H9 (cell line): ENCODE measurements around the gene CACNB2. TPM values are rescaled to one million over a fixed set of nuclear protein-coding genes. Genes with fewer than 3 reads are reported as not detected.

ENCODE experiments used
- DNase-seq: peaks from one replicate; pipeline ENCODE4 v3.0.0-alpha.2; 2017
- H2AFZ ChIP-seq: one replicate; pipeline ENCODE4 v1.6.1; 2013; ENCODE audit warnings: mild to moderate bottlenecking, low read length, control low read depth, moderate library complexity
- H2AK5ac ChIP-seq: 2 replicates; pipeline ENCODE4 v1.6.1; 2013; ENCODE audit warnings: low read length, control low read depth, mixed read lengths; ENCODE audit not compliant: insufficient read length
- H2BK120ac ChIP-seq: one replicate; pipeline ENCODE4 v1.6.1; 2013; ENCODE audit warnings: low read depth, mild to moderate bottlenecking, low read length, control low read depth, inconsistent platforms; ENCODE audit not compliant: poor library complexity, severe bottlenecking
- H2BK12ac ChIP-seq: 2 replicates; pipeline ENCODE4 v1.6.1; 2013; ENCODE audit warnings: low read length, control low read depth, mixed read lengths, low read depth; ENCODE audit not compliant: insufficient read length
- H2BK15ac ChIP-seq: 2 replicates; pipeline ENCODE4 v1.6.1; 2013; ENCODE audit warnings: low read depth, low read length, control low read depth
- H2BK20ac ChIP-seq: one replicate; pipeline ENCODE4 v1.6.1; 2013; ENCODE audit warnings: low read depth, mild to moderate bottlenecking, low read length, control low read depth, inconsistent platforms; ENCODE audit not compliant: poor library complexity, severe bottlenecking
- H2BK5ac ChIP-seq: 2 replicates; pipeline ENCODE4 v1.6.1; 2013; ENCODE audit warnings: low read length, control low read depth, mixed read lengths; ENCODE audit not compliant: insufficient read length
- H3K14ac ChIP-seq: 2 replicates; pipeline ENCODE4 v1.6.1; 2013; ENCODE audit warnings: low read length, control low read depth; ENCODE audit not compliant: insufficient read depth
- H3K18ac ChIP-seq: 2 replicates; pipeline ENCODE4 v1.6.1; 2013; ENCODE audit warnings: low read depth, mild to moderate bottlenecking, mixed read lengths, low read length, control low read depth; ENCODE audit not compliant: insufficient read length
- H3K23ac ChIP-seq: 2 replicates; pipeline ENCODE4 v1.6.1; 2013; ENCODE audit warnings: low read length, control low read depth, mixed read lengths, low read depth; ENCODE audit not compliant: insufficient read length
- H3K23me2 ChIP-seq: 2 replicates; pipeline ENCODE4 v1.6.1; 2013; ENCODE audit warnings: low read depth, mild to moderate bottlenecking, mixed read lengths, low read length, control low read depth; ENCODE audit not compliant: insufficient read length, poor library complexity, severe bottlenecking
- H3K27ac ChIP-seq: 2 replicates; pipeline ENCODE4 v1.5.1; 2013; ENCODE audit warnings: low read length, control low read depth, mixed read lengths, low read depth; ENCODE audit not compliant: insufficient read length
- H3K27me3 ChIP-seq: 2 replicates; pipeline ENCODE4 v1.6.1; 2013; ENCODE audit warnings: low read length, control low read depth, inconsistent platforms; ENCODE audit not compliant: insufficient read depth
- H3K4ac ChIP-seq: 2 replicates; pipeline ENCODE4 v1.6.1; 2013; ENCODE audit warnings: low read depth, mild to moderate bottlenecking, control low read depth, inconsistent platforms, low read length, moderate library complexity
- H3K4me1 ChIP-seq: 2 replicates; pipeline ENCODE4 v1.6.1; 2013; ENCODE audit warnings: low read length, control low read depth, inconsistent platforms; ENCODE audit not compliant: insufficient read depth
- H3K4me2 ChIP-seq: 2 replicates; pipeline ENCODE4 v1.6.1; 2013; ENCODE audit warnings: low read length, control low read depth, mixed read lengths; ENCODE audit not compliant: insufficient read length, insufficient read depth
- H3K56ac ChIP-seq: 2 replicates; pipeline ENCODE4 v1.6.1; 2013; ENCODE audit warnings: low read depth, mild to moderate bottlenecking, mixed read lengths, low read length, control low read depth; ENCODE audit not compliant: insufficient read length
- H3K79me1 ChIP-seq: 2 replicates; pipeline ENCODE4 v1.6.1; 2013; ENCODE audit warnings: low read depth, mild to moderate bottlenecking, moderate library complexity, low read length, control low read depth, inconsistent platforms; ENCODE audit not compliant: insufficient read depth, poor library complexity, severe bottlenecking
- H3K79me2 ChIP-seq: 2 replicates; pipeline ENCODE4 v1.6.1; 2013; ENCODE audit warnings: low read length, control low read depth, inconsistent platforms; ENCODE audit not compliant: insufficient read depth
- H3K9ac ChIP-seq: 2 replicates; pipeline ENCODE4 v1.6.1; 2013; ENCODE audit warnings: low read length, control low read depth, mixed read lengths; ENCODE audit not compliant: insufficient read length; ENCODE audit errors: extremely low read depth
- H3K9me3 ChIP-seq: one replicate; pipeline ENCODE4 v1.6.1; 2013; ENCODE audit warnings: low read depth, low read length, inconsistent platforms; ENCODE audit not compliant: control insufficient read depth
- H3T11ph ChIP-seq: one replicate; pipeline ENCODE4 v1.6.1; 2013; ENCODE audit warnings: mild to moderate bottlenecking, low read length, control low read depth, inconsistent platforms
- H4K20me1 ChIP-seq: one replicate; pipeline ENCODE4 v1.6.1; 2013; ENCODE audit not compliant: control insufficient read depth, insufficient read length, insufficient read depth
- H4K5ac ChIP-seq: 2 replicates; pipeline ENCODE4 v1.6.1; 2013; ENCODE audit warnings: low read depth, mild to moderate bottlenecking, mixed read lengths, low read length, control low read depth; ENCODE audit not compliant: insufficient read length
- H4K8ac ChIP-seq: replicated peaks from 2 replicates; pipeline ENCODE4 v1.6.1; 2013; ENCODE audit warnings: low read length, control low read depth, mixed read lengths, low read depth; ENCODE audit not compliant: insufficient read length
- H4K91ac ChIP-seq: 2 replicates; pipeline ENCODE4 v1.6.1; 2013; ENCODE audit warnings: low read depth, mild to moderate bottlenecking, moderate library complexity, mixed read lengths, low read length, control low read depth; ENCODE audit not compliant: insufficient read length
- H3K27ac Mint-ChIP-seq, 3 experiments: 2 replicates in 2 of 3; 3 replicates in 1 of 3; pipeline ENCODE4 v1.8.0; 2020 to 2021; ENCODE audit warnings: mixed read lengths in 3 of 3, mild to moderate bottlenecking in 1 of 3, moderate library complexity in 1 of 3
- H3K27me3 Mint-ChIP-seq: 2 replicates; pipeline ENCODE4 v1.8.0; 2021; ENCODE audit warnings: low read depth, mild to moderate bottlenecking, moderate library complexity, mixed read lengths
- H3K36me3 Mint-ChIP-seq, 3 experiments: 2 replicates in 2 of 3; 3 replicates in 1 of 3; pipeline ENCODE4 v1.8.0; 2020 to 2021; ENCODE audit warnings: low read depth in 3 of 3, mixed read lengths in 3 of 3; ENCODE audit not compliant: insufficient read depth in 1 of 3
- H3K4me1 Mint-ChIP-seq, 2 experiments: 2 replicates each; pipeline ENCODE4 v1.8.0; 2020; ENCODE audit warnings: mixed read lengths in 2 of 2
- H3K4me3 Mint-ChIP-seq, 2 experiments: 2 replicates in 1 of 2; 3 replicates in 1 of 2; pipeline ENCODE4 v1.8.0; 2020 to 2021; ENCODE audit warnings: mild to moderate bottlenecking in 2 of 2, mixed read lengths in 2 of 2, moderate library complexity in 1 of 2
- H3K9me3 Mint-ChIP-seq, 2 experiments: 2 replicates in 1 of 2; 3 replicates in 1 of 2; pipeline ENCODE4 v1.8.0; 2020; ENCODE audit warnings: mild to moderate bottlenecking in 2 of 2, mixed read lengths in 2 of 2, moderate library complexity in 1 of 2
- WGBS: extraction: QIAGEN DNeasy Blood & Tissue Kit; methylation state at CpG from one replicate; pipeline ENCODE4 v1.1.7; 2013; ENCODE audit warnings: missing lambda C conversion rate, low lambda C conversion rate, mixed read lengths; ENCODE audit not compliant: insufficient read length; ENCODE audit errors: extremely low coverage; 5-methylcytosine and 5-hydroxymethylcytosine counted together
- total RNA-seq: library from RNA; stranded (reverse); gene quantifications from 2 replicates; pipeline ENCODE4 v1.2.1, GENCODE V29; 2021
- TF ChIP-seq, protein P1 (sequence below): fragments of 200-600 bp; sonication (generic); conservative IDR thresholded peaks from 3 replicates; pipeline ENCODE4 v1.8.0; 2021; ENCODE audit warnings: antibody characterized with exemption, mild to moderate bottlenecking

CACNB2 gene
- total RNA-seq, 1 experiment from 2014 or later = 2.6 TPM

DNA sequence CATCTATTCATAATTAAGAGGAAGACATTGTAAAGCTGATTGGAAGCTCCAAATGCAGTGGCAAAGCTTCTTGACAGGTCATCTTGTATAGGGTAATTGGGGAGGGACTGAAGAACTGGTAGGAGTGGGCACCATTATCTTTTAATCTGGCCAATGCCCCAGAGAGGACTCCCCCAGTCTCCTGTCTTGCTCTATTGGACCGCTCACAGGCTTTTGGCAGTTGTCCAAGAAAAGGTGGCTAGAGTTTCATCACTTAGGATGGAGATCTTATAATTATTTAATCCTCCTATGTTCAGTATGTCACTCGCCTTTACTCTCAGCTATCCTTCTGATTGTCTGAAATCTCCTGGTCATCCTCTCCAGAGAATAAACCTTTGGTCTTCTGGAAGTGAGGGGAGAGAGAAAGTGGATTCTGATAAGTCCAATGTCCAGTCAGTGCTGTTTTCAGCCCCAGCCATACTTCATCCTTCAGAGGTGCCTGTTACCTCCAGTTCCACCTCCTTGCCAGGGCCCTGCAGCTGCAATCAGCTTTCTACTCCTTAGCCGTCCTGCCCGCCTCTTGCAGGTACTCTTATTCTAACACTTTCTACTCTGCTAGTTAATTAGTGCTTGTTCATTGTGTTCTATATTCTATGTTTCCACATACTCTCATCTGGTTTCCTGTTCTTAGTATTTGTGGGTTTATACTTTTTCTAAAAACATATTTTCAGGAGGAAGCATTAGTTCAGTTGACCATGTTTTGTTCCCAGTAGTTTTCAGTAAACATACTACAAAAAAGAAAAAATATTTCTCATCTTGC lies 269.6 kb downstream of the CACNB2 start:
- no peak overlapping the region for H2BK5ac ChIP-seq
- Mint-ChIP-seq H3K4me3 (no peak overlapping the region), H3K27me3 (no peaks in the 10 kb centered on the region), H3K4me1 (peaks cover 4 to 5% of the 10 kb centered on the region in 2 experiments), H3K27ac (no peak overlapping the region), H3K9me3 (no peaks in the 10 kb centered on the region; a peak in 1 of 5 replicates), H3K36me3 (no peaks in the 10 kb centered on the region)
- H3K9ac ChIP-seq = no peak overlapping the region
- H2AK5ac ChIP-seq = no peak overlapping the region
- H3K14ac ChIP-seq = no peak overlapping the region
- no peak overlapping the region for H3K56ac ChIP-seq
- TF ChIP-seq, protein P1, sequence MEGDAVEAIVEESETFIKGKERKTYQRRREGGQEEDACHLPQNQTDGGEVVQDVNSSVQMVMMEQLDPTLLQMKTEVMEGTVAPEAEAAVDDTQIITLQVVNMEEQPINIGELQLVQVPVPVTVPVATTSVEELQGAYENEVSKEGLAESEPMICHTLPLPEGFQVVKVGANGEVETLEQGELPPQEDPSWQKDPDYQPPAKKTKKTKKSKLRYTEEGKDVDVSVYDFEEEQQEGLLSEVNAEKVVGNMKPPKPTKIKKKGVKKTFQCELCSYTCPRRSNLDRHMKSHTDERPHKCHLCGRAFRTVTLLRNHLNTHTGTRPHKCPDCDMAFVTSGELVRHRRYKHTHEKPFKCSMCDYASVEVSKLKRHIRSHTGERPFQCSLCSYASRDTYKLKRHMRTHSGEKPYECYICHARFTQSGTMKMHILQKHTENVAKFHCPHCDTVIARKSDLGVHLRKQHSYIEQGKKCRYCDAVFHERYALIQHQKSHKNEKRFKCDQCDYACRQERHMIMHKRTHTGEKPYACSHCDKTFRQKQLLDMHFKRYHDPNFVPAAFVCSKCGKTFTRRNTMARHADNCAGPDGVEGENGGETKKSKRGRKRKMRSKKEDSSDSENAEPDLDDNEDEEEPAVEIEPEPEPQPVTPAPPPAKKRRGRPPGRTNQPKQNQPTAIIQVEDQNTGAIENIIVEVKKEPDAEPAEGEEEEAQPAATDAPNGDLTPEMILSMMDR = no peak
- no peaks in the 10 kb centered on the region for H3K9me3 ChIP-seq
- H3T11ph ChIP-seq = no peak overlapping the region
- H4K91ac ChIP-seq = no peak overlapping the region
- no peak overlapping the region for H2BK15ac ChIP-seq
- H2AFZ ChIP-seq = no peak overlapping the region
- H3K27me3 ChIP-seq = no peaks in the 10 kb centered on the region
- H4K20me1 ChIP-seq = no peaks in the 10 kb centered on the region
- no peak overlapping the region for H3K27ac ChIP-seq
- no peak overlapping the region for H2BK12ac ChIP-seq
- H3K79me1 ChIP-seq = no peaks in the 10 kb centered on the region
- H2BK120ac ChIP-seq = no peak overlapping the region
- no peak overlapping the region for H4K8ac ChIP-seq
- WGBS = no CpG with 5 or more reads among the region's 4 CpGs
- H3K23me2 ChIP-seq = no peaks in the 10 kb centered on the region
- no peak overlapping the region for H3K23ac ChIP-seq
- H3K18ac ChIP-seq = no peak overlapping the region
- no peak overlapping the region for H3K4me2 ChIP-seq
- DNase-seq = no peak
- H2BK20ac ChIP-seq = no peak overlapping the region
- no peaks in the 10 kb centered on the region; the same call in 1 of the 2 replicates for H3K4me1 ChIP-seq
- H4K5ac ChIP-seq = no peak overlapping the region
- no peak overlapping the region for H3K4ac ChIP-seq
- no peaks in the 10 kb centered on the region for H3K79me2 ChIP-seq
